Activated CD4-positive, alpha-beta T cell treated with anti-CD3 and anti-CD28 coated beads for 48 hours (primary cell): Measurements from ENCODE around the gene CCNB3.

ENCODE experiments used
- DNase-seq: peaks from one replicate; pipeline ENCODE4 v3.0.0-alpha.2; 2020

CCNB3 gene

GRCh38 chrX:50372966-50373365, 168.4 kb downstream of the CCNB3 start:
- no peak for DNase-seq

DNA sequence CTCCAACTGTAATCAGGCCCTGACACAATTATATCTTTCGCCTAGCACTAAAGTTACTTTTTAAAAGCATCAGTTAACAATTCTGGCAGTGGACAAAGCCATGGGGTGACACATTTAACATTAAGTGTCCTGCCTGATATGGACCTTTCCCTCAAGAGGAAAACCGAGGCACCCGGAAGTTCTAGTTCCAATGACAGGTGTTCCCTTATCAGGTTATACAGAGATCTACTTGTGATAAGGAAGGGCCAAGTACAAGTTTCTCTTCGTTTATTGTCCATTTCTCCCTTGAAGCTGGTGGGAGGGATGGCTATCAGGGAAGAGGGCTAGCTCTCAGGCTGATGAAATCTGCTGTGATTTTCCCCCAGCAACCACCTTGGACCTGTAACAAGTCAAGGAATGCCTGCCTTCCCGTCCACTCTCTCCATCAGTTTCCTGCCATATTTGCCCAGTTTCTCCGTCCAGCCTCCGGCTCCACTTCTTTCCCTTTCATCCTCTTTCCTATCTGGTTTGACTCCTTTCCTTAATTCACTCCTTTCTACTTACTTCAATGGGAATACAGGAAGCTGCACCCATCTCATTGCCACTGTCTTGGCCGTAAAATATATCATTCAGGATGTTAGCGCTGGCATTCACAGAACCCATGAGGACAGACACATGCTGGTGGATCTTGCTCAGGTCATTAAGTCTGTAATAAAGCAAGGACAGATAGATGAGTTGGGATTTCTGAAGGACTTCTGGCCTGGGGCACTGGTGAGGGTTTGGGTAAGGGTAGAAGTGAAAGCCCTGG, 171.1 kb downstream of the CCNB3 start:
- DNase-seq = no peak

DNA sequence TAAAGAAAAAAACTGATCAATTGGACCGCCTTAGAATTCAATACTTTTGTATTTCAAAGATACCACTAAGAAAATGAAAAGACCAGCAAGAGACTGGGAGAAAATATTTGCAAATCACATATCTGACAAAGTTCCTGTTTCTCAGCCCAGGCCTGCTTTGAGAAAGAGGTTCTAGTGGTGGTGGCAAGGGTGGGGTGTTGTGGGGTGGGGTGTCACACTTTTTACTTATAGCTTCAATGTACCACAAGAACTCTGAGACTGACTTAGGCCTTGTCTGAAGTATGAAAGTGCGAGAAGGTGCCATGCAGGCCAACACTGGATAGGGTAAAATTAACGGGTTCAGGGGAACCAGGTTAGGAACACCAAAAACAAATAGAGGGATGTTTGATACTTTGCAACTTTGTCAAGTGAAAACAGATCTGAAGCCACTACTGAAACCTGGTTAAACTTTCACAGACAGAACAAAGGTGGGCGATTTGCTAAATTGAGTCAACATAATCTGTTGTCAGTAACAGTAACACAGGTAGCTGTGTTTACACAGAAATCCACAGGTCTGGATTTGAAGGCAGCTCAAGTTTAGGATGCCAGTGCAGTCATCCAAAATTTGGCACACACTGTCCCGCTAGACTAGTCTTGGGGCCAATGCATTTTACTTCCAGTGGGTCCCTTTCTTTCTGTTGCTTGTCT, 177.3 kb downstream of the CCNB3 start:
- DNase-seq = no peak

DNA sequence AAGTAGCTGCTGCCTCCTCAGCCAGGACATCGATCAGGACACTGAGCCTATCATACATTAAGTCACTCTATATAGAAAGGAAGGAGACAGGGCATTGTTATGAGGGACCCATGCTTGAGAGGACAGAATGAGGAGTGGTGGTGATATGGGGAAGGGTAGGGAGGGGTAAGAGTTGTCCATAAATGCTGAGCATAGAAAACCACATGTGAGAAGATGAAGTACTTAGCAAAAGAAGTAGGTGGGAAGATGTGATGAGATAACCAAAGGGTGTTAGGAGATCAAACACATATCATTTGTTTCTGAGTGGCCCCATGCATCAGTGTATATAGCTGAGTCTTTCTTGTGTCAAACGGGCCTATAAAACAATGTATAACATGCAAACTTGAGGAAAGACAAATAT, 182.0 kb downstream of the CCNB3 start:
- no peak for DNase-seq

GRCh38 chrX:50393902-50394301, 189.3 kb downstream of the CCNB3 start:
- no peak for DNase-seq
